ENCODE measurements around the gene GH1.

- TF ChIP-seq POLR2AphosphoS5 (IDR thresholded peaks at IDR 0.05; ENCODE audit: low read depth, low read length) (no peak), TAF1 (IDR thresholded peaks at IDR 0.05; ENCODE audit: low read depth, low read length) (no peak), POLR2A (IDR thresholded peaks at IDR 0.05; ENCODE audit: low read depth, low read length) (no peak)
Measured at GRCh38 chr17:63939401-63939800, 20.8 kb upstream of the GH1 start.
